Measurements from ENCODE around the gene AGBL3. TPM values are rescaled to one million over a fixed set of nuclear protein-coding genes. Genes with fewer than 3 reads are reported as not detected.

The AGBL3 gene
- total and polyA plus RNA-seq, 2 of the 8 experiments (the other 6 are each of a cell fraction or from before 2014, with no cell fraction given) = 1.1 to 1.9 TPM

- TF ChIP-seq, protein P1, sequence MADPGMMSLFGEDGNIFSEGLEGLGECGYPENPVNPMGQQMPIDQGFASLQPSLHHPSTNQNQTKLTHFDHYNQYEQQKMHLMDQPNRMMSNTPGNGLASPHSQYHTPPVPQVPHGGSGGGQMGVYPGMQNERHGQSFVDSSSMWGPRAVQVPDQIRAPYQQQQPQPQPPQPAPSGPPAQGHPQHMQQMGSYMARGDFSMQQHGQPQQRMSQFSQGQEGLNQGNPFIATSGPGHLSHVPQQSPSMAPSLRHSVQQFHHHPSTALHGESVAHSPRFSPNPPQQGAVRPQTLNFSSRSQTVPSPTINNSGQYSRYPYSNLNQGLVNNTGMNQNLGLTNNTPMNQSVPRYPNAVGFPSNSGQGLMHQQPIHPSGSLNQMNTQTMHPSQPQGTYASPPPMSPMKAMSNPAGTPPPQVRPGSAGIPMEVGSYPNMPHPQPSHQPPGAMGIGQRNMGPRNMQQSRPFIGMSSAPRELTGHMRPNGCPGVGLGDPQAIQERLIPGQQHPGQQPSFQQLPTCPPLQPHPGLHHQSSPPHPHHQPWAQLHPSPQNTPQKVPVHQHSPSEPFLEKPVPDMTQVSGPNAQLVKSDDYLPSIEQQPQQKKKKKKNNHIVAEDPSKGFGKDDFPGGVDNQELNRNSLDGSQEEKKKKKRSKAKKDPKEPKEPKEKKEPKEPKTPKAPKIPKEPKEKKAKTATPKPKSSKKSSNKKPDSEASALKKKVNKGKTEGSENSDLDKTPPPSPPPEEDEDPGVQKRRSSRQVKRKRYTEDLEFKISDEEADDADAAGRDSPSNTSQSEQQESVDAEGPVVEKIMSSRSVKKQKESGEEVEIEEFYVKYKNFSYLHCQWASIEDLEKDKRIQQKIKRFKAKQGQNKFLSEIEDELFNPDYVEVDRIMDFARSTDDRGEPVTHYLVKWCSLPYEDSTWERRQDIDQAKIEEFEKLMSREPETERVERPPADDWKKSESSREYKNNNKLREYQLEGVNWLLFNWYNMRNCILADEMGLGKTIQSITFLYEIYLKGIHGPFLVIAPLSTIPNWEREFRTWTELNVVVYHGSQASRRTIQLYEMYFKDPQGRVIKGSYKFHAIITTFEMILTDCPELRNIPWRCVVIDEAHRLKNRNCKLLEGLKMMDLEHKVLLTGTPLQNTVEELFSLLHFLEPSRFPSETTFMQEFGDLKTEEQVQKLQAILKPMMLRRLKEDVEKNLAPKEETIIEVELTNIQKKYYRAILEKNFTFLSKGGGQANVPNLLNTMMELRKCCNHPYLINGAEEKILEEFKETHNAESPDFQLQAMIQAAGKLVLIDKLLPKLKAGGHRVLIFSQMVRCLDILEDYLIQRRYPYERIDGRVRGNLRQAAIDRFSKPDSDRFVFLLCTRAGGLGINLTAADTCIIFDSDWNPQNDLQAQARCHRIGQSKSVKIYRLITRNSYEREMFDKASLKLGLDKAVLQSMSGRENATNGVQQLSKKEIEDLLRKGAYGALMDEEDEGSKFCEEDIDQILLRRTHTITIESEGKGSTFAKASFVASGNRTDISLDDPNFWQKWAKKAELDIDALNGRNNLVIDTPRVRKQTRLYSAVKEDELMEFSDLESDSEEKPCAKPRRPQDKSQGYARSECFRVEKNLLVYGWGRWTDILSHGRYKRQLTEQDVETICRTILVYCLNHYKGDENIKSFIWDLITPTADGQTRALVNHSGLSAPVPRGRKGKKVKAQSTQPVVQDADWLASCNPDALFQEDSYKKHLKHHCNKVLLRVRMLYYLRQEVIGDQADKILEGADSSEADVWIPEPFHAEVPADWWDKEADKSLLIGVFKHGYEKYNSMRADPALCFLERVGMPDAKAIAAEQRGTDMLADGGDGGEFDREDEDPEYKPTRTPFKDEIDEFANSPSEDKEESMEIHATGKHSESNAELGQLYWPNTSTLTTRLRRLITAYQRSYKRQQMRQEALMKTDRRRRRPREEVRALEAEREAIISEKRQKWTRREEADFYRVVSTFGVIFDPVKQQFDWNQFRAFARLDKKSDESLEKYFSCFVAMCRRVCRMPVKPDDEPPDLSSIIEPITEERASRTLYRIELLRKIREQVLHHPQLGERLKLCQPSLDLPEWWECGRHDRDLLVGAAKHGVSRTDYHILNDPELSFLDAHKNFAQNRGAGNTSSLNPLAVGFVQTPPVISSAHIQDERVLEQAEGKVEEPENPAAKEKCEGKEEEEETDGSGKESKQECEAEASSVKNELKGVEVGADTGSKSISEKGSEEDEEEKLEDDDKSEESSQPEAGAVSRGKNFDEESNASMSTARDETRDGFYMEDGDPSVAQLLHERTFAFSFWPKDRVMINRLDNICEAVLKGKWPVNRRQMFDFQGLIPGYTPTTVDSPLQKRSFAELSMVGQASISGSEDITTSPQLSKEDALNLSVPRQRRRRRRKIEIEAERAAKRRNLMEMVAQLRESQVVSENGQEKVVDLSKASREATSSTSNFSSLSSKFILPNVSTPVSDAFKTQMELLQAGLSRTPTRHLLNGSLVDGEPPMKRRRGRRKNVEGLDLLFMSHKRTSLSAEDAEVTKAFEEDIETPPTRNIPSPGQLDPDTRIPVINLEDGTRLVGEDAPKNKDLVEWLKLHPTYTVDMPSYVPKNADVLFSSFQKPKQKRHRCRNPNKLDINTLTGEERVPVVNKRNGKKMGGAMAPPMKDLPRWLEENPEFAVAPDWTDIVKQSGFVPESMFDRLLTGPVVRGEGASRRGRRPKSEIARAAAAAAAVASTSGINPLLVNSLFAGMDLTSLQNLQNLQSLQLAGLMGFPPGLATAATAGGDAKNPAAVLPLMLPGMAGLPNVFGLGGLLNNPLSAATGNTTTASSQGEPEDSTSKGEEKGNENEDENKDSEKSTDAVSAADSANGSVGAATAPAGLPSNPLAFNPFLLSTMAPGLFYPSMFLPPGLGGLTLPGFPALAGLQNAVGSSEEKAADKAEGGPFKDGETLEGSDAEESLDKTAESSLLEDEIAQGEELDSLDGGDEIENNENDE (IDR thresholded peaks at IDR 0.05; ENCODE audit: insufficient replicate concordance, low read length) = no peak
- TF ChIP-seq, protein P2, sequence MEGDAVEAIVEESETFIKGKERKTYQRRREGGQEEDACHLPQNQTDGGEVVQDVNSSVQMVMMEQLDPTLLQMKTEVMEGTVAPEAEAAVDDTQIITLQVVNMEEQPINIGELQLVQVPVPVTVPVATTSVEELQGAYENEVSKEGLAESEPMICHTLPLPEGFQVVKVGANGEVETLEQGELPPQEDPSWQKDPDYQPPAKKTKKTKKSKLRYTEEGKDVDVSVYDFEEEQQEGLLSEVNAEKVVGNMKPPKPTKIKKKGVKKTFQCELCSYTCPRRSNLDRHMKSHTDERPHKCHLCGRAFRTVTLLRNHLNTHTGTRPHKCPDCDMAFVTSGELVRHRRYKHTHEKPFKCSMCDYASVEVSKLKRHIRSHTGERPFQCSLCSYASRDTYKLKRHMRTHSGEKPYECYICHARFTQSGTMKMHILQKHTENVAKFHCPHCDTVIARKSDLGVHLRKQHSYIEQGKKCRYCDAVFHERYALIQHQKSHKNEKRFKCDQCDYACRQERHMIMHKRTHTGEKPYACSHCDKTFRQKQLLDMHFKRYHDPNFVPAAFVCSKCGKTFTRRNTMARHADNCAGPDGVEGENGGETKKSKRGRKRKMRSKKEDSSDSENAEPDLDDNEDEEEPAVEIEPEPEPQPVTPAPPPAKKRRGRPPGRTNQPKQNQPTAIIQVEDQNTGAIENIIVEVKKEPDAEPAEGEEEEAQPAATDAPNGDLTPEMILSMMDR (IDR thresholded peaks at IDR 0.05; ENCODE audit: control extremely low read depth in 1 of 3, insufficient read depth in 1 of 3, low read depth in 1 of 3, low read length in 3 of 3) = peak in 1 of 3 experiments; percentile 24; a peak in 1 of 4 replicates
- TF ChIP-seq POU5F1 (IDR thresholded peaks at IDR 0.05; ENCODE audit: low read depth, low read length) = no peak
- no peak for TF ChIP-seq ZNF274 (IDR thresholded peaks at IDR 0.05; ENCODE audit: borderline replicate concordance, extremely low read depth, low read length)
- TF ChIP-seq RBBP5 (IDR thresholded peaks at IDR 0.05; ENCODE audit: borderline replicate concordance, low read depth, low read length) = no peak
- no peak for TF ChIP-seq HDAC2 (IDR thresholded peaks at IDR 0.05; ENCODE audit: borderline replicate concordance in 1 of 2, low read depth in 2 of 2, low read length in 2 of 2)
- peak; percentile 53; the same call in 1 of the 2 replicates for TF ChIP-seq POLR2AphosphoS5 (IDR thresholded peaks at IDR 0.05; ENCODE audit: low read depth, low read length)
These were observed 178.2 kb downstream of the AGBL3 start (continued) for GRCh38 chr7:135164357-135165061.

Measured in H1 (cell line).